Neural crest cell (in vitro differentiated cells): ENCODE data around the gene DNAJB8. TPM values are rescaled to one million over a fixed set of nuclear protein-coding genes. Genes with fewer than 3 reads are reported as not detected.

Source experiments
- DNase-seq: peaks from one replicate; pipeline ENCODE4 v3.0.0; 2021; ENCODE audit warnings: low read depth, mixed read lengths, low spot score
- H3K27ac Mint-ChIP-seq: one replicate; pipeline ENCODE4 v1.8.0; 2021; ENCODE audit warnings: mild to moderate bottlenecking, mixed read lengths; ENCODE audit not compliant: unreplicated experiment
- H3K27me3 Mint-ChIP-seq: 2 replicates; pipeline ENCODE4 v1.8.0; 2021; ENCODE audit warnings: low read depth, mild to moderate bottlenecking, mixed read lengths
- H3K36me3 Mint-ChIP-seq: 2 replicates; pipeline ENCODE4 v1.8.0; 2021; ENCODE audit warnings: low read depth, mild to moderate bottlenecking, mixed read lengths
- H3K4me1 Mint-ChIP-seq: 2 replicates; pipeline ENCODE4 v1.8.0; 2021; ENCODE audit warnings: mixed read lengths
- H3K4me3 Mint-ChIP-seq: one replicate; pipeline ENCODE4 v1.8.0; 2021; ENCODE audit warnings: mild to moderate bottlenecking, mixed read lengths
- H3K9me3 Mint-ChIP-seq: 2 replicates; pipeline ENCODE4 v1.8.0; 2021; ENCODE audit warnings: mixed read lengths
- CTCF ChIP-seq: fragments of 200-600 bp; sonication (generic); conservative IDR thresholded peaks from 2 replicates; pipeline ENCODE4 v1.5.0; 2021; ENCODE audit warnings: antibody characterized with exemption, mild to moderate bottlenecking
- total RNA-seq: library from RNA; stranded (reverse); gene quantifications from 2 replicates; pipeline ENCODE4 v1.2.1, GENCODE V29; 2021

DNAJB8 gene
- total RNA-seq, 1 donor from 2014 or later, result not detected

- Mint-ChIP-seq H3K27ac (no peak overlapping the region), H3K27me3 (peaks cover 88% of the 10 kb centered on the region), H3K4me1 (peaks cover 13% of the 10 kb centered on the region), H3K4me3 (peak overlapping the region; percentile 59), H3K36me3 (no peaks in the 10 kb centered on the region), H3K9me3 (no peaks in the 10 kb centered on the region)
- DNase-seq, result no peak
- no peak for TF ChIP-seq CTCF
Observed at GRCh38 chr3:128435058-128435457, 31.6 kb downstream of the DNAJB8 start.

GRCh38 chr3:128434524-128434923, 32.2 kb downstream of the DNAJB8 start:
- Mint-ChIP-seq H3K36me3 (no peaks in the 10 kb centered on the region), H3K4me3 (no peak overlapping the region), H3K27ac (no peak overlapping the region), H3K4me1 (peaks cover 14% of the 10 kb centered on the region), H3K27me3 (peaks cover 88% of the 10 kb centered on the region), H3K9me3 (no peaks in the 10 kb centered on the region)
- DNase-seq, result no peak
- TF ChIP-seq CTCF, result no peak

GRCh38 chr3:128433837-128434165, 32.9 kb downstream of the DNAJB8 start:
- Mint-ChIP-seq H3K27ac (no peak overlapping the region), H3K4me3 (peak overlapping the region; percentile 35), H3K36me3 (no peaks in the 10 kb centered on the region), H3K9me3 (no peaks in the 10 kb centered on the region), H3K4me1 (peaks cover 14% of the 10 kb centered on the region), H3K27me3 (peaks cover 87% of the 10 kb centered on the region)
- DNase-seq, result no peak
- TF ChIP-seq CTCF, result no peak

GRCh38 chr3:128432971-128433836, 33.5 kb downstream of the DNAJB8 start:
- H3K9me3 Mint-ChIP-seq, result no peaks in the 10 kb centered on the region
- no peak for DNase-seq
- H3K27ac Mint-ChIP-seq, result peak overlapping the region; percentile 6
- H3K4me3 Mint-ChIP-seq, result no peak overlapping the region
- no peak for TF ChIP-seq CTCF
- no peaks in the 10 kb centered on the region for H3K36me3 Mint-ChIP-seq
- peaks cover 18% of the 10 kb centered on the region for H3K4me1 Mint-ChIP-seq
- H3K27me3 Mint-ChIP-seq, result peaks cover 87% of the 10 kb centered on the region

GRCh38 chr3:128432301-128432970, 34.3 kb downstream of the DNAJB8 start:
- Mint-ChIP-seq H3K36me3 (no peaks in the 10 kb centered on the region), H3K4me1 (peaks cover 26% of the 10 kb centered on the region), H3K9me3 (no peaks in the 10 kb centered on the region), H3K4me3 (peak overlapping the region; percentile 56), H3K27ac (peak overlapping the region; percentile 81), H3K27me3 (peaks cover 92% of the 10 kb centered on the region)
- DNase-seq, result no peak
- no peak for TF ChIP-seq CTCF
